ENCODE data around the gene GREB1L.

The GREB1L gene

GRCh38 chr18:21444465-21445212 is 202.6 kb downstream of the GREB1L start:
- peak; percentile 32 for DNase-seq (ENCODE audit: low spot score)
- Histone ChIP-seq H3K4me2 (ENCODE audit: insufficient read depth, low read length, poor library complexity, severe bottlenecking) (no peak overlapping the region), H3K14ac (ENCODE audit: low read length) (no peak overlapping the region), H2BK12ac (ENCODE audit: low read length) (no peak overlapping the region), H2AK5ac (ENCODE audit: low read depth, low read length) (no peak overlapping the region), H4K91ac (ENCODE audit: low read depth, low read length, poor library complexity) (no peak overlapping the region), H3K36me3 (replicated peaks in 1 of 2; ENCODE audit: control insufficient read depth in 2 of 2, insufficient read depth in 2 of 2, low read length in 2 of 2) (peaks cover 27 to 99% of the 10 kb centered on the region in 2 donors), H2AFZ (ENCODE audit: low read length) (no peak overlapping the region), H3K27ac (replicated peaks; ENCODE audit: low read length) (no peak overlapping the region), H3K27me3 (ENCODE audit: control insufficient read depth in 3 of 3, insufficient read depth in 3 of 3, low read depth in 1 of 3, low read length in 3 of 3) (no peaks in the 10 kb centered on the region), H3K9ac (ENCODE audit: low read depth, low read length, poor library complexity) (no peak overlapping the region), H2BK15ac (ENCODE audit: low read length) (no peak overlapping the region), H3K4me3 (ENCODE audit: low read length in 2 of 2) (no peak overlapping the region), H3K9me3 (replicated peaks in 1 of 2; ENCODE audit: control insufficient read depth in 2 of 2, insufficient read depth in 1 of 2, low read depth in 1 of 2, low read length in 2 of 2) (no peaks in the 10 kb centered on the region), H3K23ac (ENCODE audit: low read depth, low read length, poor library complexity) (no peak overlapping the region), H3K4me1 (ENCODE audit: control insufficient read depth in 2 of 2, insufficient read depth in 1 of 2, low read depth in 1 of 2, low read length in 2 of 2) (no peaks in the 10 kb centered on the region), H2BK5ac (ENCODE audit: low read length) (no peak overlapping the region), H3K18ac (ENCODE audit: low read length) (no peak overlapping the region), H3K79me1 (ENCODE audit: low read depth, low read length) (peaks cover 2% of the 10 kb centered on the region), H3K4ac (ENCODE audit: low read length) (no peak overlapping the region), H2BK120ac (ENCODE audit: low read depth, low read length) (no peak overlapping the region), H4K8ac (ENCODE audit: low read depth, low read length) (no peak overlapping the region)
- WGBS, 2 donors (ENCODE audit: extremely low coverage in 2 of 2, insufficient read length in 2 of 2, insufficient replicate concordance in 1 of 2), result 100% methylated on average over 1 of the region's 6 CpGs; no CpG with 5 or more reads in 1 of the 2 donors

GRCh38 chr18:21448299-21448698 is 206.3 kb downstream of the GREB1L start:
- H3K4me1 ChIP-seq (ENCODE audit: control insufficient read depth in 2 of 2, insufficient read depth in 1 of 2, low read depth in 1 of 2, low read length in 2 of 2), result no peaks in the 10 kb centered on the region
- no peak overlapping the region for H4K91ac ChIP-seq (ENCODE audit: low read depth, low read length, poor library complexity)
- no peak overlapping the region for H2BK120ac ChIP-seq (ENCODE audit: low read depth, low read length)
- no peak overlapping the region for H2BK15ac ChIP-seq (ENCODE audit: low read length)
- H3K4me3 ChIP-seq (ENCODE audit: low read length in 2 of 2), result no peak overlapping the region
- no peak overlapping the region for H3K18ac ChIP-seq (ENCODE audit: low read length)
- H3K14ac ChIP-seq (ENCODE audit: low read length), result no peak overlapping the region
- no peak overlapping the region for H2AK5ac ChIP-seq (ENCODE audit: low read depth, low read length)
- H2BK12ac ChIP-seq (ENCODE audit: low read length), result no peak overlapping the region
- peaks cover 2% of the 10 kb centered on the region for H3K79me1 ChIP-seq (ENCODE audit: low read depth, low read length)
- no peak for DNase-seq (ENCODE audit: low spot score)
- no peak overlapping the region for H3K27ac ChIP-seq (replicated peaks; ENCODE audit: low read length)
- no peak overlapping the region for H4K8ac ChIP-seq (ENCODE audit: low read depth, low read length)
- H3K36me3 ChIP-seq (replicated peaks in 1 of 2; ENCODE audit: control insufficient read depth in 2 of 2, insufficient read depth in 2 of 2, low read length in 2 of 2), result peaks cover 34 to 99% of the 10 kb centered on the region in 2 donors
- H3K4me2 ChIP-seq (ENCODE audit: insufficient read depth, low read length, poor library complexity, severe bottlenecking), result no peak overlapping the region
- H3K4ac ChIP-seq (ENCODE audit: low read length), result no peak overlapping the region
- no peak overlapping the region for H2AFZ ChIP-seq (ENCODE audit: low read length)
- no peaks in the 10 kb centered on the region for H3K9me3 ChIP-seq (replicated peaks in 1 of 2; ENCODE audit: control insufficient read depth in 2 of 2, insufficient read depth in 1 of 2, low read depth in 1 of 2, low read length in 2 of 2)
- no peaks in the 10 kb centered on the region for H3K27me3 ChIP-seq (ENCODE audit: control insufficient read depth in 3 of 3, insufficient read depth in 3 of 3, low read depth in 1 of 3, low read length in 3 of 3)
- H3K23ac ChIP-seq (ENCODE audit: low read depth, low read length, poor library complexity), result no peak overlapping the region
- H2BK5ac ChIP-seq (ENCODE audit: low read length), result no peak overlapping the region
- no peak overlapping the region for H3K9ac ChIP-seq (ENCODE audit: low read depth, low read length, poor library complexity)

DNA sequence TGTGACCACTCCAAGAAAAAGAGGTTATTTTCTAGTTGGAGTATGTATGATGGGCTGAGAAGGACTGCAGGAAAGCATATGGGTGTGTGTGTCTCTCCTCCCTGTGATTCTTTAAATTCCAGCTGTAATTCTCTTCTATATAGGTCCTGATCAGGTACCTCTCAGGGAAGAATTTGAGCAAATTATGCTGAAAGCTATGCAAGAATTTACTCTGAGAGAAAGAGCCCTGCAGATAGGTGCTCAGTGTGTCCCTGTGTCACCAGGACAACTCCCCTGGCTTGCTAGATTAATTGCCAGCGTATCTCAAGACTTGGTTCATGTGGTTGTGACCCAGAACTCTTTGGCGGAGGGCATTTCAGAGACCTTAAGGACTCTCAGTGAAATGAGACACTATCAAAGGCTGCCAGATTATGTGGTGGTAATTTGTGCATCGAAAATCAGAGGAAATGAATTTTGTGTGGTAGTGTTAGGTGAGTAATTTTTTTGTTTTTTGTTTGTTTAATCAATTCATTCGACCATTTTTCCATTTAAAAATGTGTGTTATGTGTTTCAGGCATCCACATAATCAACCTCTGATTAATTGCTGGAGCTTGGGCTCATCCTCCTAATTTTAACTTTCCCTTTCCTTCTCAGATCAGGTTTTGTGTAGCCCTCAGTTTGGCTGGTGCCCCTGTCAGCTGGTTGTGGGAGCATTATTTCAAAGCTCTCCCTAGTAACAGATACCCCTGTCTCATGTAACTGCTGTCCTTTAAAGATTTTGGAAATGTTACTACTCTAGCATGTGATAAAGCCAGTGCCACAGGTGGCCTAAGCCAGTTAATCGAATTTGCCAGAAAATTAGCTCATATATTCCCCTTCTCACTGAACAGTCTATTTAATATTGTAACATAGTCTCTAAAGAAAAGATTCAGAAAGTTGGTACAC is 207.6 kb downstream of the GREB1L start:
- no peak for DNase-seq (ENCODE audit: low spot score)
- Histone ChIP-seq H2BK120ac (ENCODE audit: low read depth, low read length) (no peak overlapping the region), H3K4me3 (ENCODE audit: low read length in 2 of 2) (no peak overlapping the region), H3K27ac (replicated peaks; ENCODE audit: low read length) (no peak overlapping the region), H3K9me3 (replicated peaks in 1 of 2; ENCODE audit: control insufficient read depth in 2 of 2, insufficient read depth in 1 of 2, low read depth in 1 of 2, low read length in 2 of 2) (no peaks in the 10 kb centered on the region), H2BK15ac (ENCODE audit: low read length) (no peak overlapping the region), H3K27me3 (ENCODE audit: control insufficient read depth in 3 of 3, insufficient read depth in 3 of 3, low read depth in 1 of 3, low read length in 3 of 3) (no peaks in the 10 kb centered on the region), H3K79me1 (ENCODE audit: low read depth, low read length) (peaks cover 2% of the 10 kb centered on the region), H3K18ac (ENCODE audit: low read length) (no peak overlapping the region), H3K4ac (ENCODE audit: low read length) (no peak overlapping the region), H4K8ac (ENCODE audit: low read depth, low read length) (no peak overlapping the region), H3K36me3 (replicated peaks in 1 of 2; ENCODE audit: control insufficient read depth in 2 of 2, insufficient read depth in 2 of 2, low read length in 2 of 2) (peaks cover 38 to 99% of the 10 kb centered on the region in 2 donors), H3K9ac (ENCODE audit: low read depth, low read length, poor library complexity) (no peak overlapping the region), H2AFZ (ENCODE audit: low read length) (no peak overlapping the region), H3K23ac (ENCODE audit: low read depth, low read length, poor library complexity) (no peak overlapping the region), H4K91ac (ENCODE audit: low read depth, low read length, poor library complexity) (no peak overlapping the region), H2AK5ac (ENCODE audit: low read depth, low read length) (no peak overlapping the region), H2BK5ac (ENCODE audit: low read length) (no peak overlapping the region), H3K4me2 (ENCODE audit: insufficient read depth, low read length, poor library complexity, severe bottlenecking) (no peak overlapping the region), H3K4me1 (ENCODE audit: control insufficient read depth in 2 of 2, insufficient read depth in 1 of 2, low read depth in 1 of 2, low read length in 2 of 2) (no peaks in the 10 kb centered on the region), H2BK12ac (ENCODE audit: low read length) (no peak overlapping the region), H3K14ac (ENCODE audit: low read length) (no peak overlapping the region)
- 100% methylated on average over 1 of the region's 5 CpGs; no CpG with 5 or more reads in 1 of the 2 donors for WGBS, 2 donors (ENCODE audit: extremely low coverage in 2 of 2, insufficient read length in 2 of 2, insufficient replicate concordance in 1 of 2)

DNA sequence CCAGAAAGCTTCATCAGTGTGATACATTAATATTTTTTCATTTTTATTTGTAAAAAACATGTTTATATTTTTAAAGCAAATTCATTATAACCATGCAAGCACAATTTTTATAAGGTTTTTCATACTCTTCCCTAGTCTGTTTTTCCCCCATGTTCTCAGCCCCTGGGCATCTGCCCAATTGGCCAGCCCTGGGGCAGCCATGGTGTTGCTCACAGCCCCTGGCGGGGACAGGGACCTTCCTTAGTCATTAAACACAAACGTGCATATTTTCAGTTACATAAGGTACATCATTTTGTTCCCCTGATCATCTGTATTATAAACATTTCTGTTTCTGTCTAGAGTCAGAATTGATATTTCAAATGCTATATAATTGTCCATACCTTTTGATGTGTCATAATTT is 208.5 kb downstream of the GREB1L start:
- H3K9me3 ChIP-seq (replicated peaks in 1 of 2; ENCODE audit: control insufficient read depth in 2 of 2, insufficient read depth in 1 of 2, low read depth in 1 of 2, low read length in 2 of 2), result no peaks in the 10 kb centered on the region
- H3K18ac ChIP-seq (ENCODE audit: low read length), result no peak overlapping the region
- no CpG with 5 or more reads among the region's 2 CpGs for WGBS, 2 donors (ENCODE audit: extremely low coverage in 2 of 2, insufficient read length in 2 of 2, insufficient replicate concordance in 1 of 2)
- H2AFZ ChIP-seq (ENCODE audit: low read length), result no peak overlapping the region
- no peak overlapping the region for H3K23ac ChIP-seq (ENCODE audit: low read depth, low read length, poor library complexity)
- no peak overlapping the region for H2BK5ac ChIP-seq (ENCODE audit: low read length)
- H3K79me1 ChIP-seq (ENCODE audit: low read depth, low read length), result peaks cover 2% of the 10 kb centered on the region
- no peak overlapping the region for H3K4me2 ChIP-seq (ENCODE audit: insufficient read depth, low read length, poor library complexity, severe bottlenecking)
- peaks cover 36 to 100% of the 10 kb centered on the region in 2 donors for H3K36me3 ChIP-seq (replicated peaks in 1 of 2; ENCODE audit: control insufficient read depth in 2 of 2, insufficient read depth in 2 of 2, low read length in 2 of 2)
- H3K27me3 ChIP-seq (ENCODE audit: control insufficient read depth in 3 of 3, insufficient read depth in 3 of 3, low read depth in 1 of 3, low read length in 3 of 3), result no peaks in the 10 kb centered on the region
- no peaks in the 10 kb centered on the region for H3K4me1 ChIP-seq (ENCODE audit: control insufficient read depth in 2 of 2, insufficient read depth in 1 of 2, low read depth in 1 of 2, low read length in 2 of 2)
- H2AK5ac ChIP-seq (ENCODE audit: low read depth, low read length), result no peak overlapping the region
- H3K9ac ChIP-seq (ENCODE audit: low read depth, low read length, poor library complexity), result no peak overlapping the region
- no peak overlapping the region for H3K27ac ChIP-seq (replicated peaks; ENCODE audit: low read length)
- H4K91ac ChIP-seq (ENCODE audit: low read depth, low read length, poor library complexity), result no peak overlapping the region
- DNase-seq (ENCODE audit: low spot score), result no peak
- no peak overlapping the region for H2BK15ac ChIP-seq (ENCODE audit: low read length)
- no peak overlapping the region for H3K4ac ChIP-seq (ENCODE audit: low read length)
- no peak overlapping the region for H2BK12ac ChIP-seq (ENCODE audit: low read length)
- H3K14ac ChIP-seq (ENCODE audit: low read length), result no peak overlapping the region
- H4K8ac ChIP-seq (ENCODE audit: low read depth, low read length), result no peak overlapping the region
- H2BK120ac ChIP-seq (ENCODE audit: low read depth, low read length), result no peak overlapping the region
- H3K4me3 ChIP-seq (ENCODE audit: low read length in 2 of 2), result no peak overlapping the region
